Sigmoid colon (tissue), 4 donors: Measurements from ENCODE around the gene LBR.
A peak's percentile ranks its signal among the peaks of the same experiment; 100 is the strongest.

Experiments used
- CTCF ChIP-seq, 4 experiments: fragments of 450-650 bp in 3 of 4; fragments of 200-600 bp in 1 of 4; IDR thresholded peaks; one replicate each; pipeline ENCODE4 v1.5.1; 2016 to 2019; ENCODE audit warnings: antibody characterized with exemption in 4 of 4, mild to moderate bottlenecking in 3 of 4, moderate library complexity in 2 of 4
- POLR2A ChIP-seq, 2 donors: fragments of 450-650 bp; IDR thresholded peaks; one replicate each; pipeline ENCODE4 v1.6.1; 2016; ENCODE audit warnings: antibody characterized with exemption in 2 of 2, mild to moderate bottlenecking in 2 of 2, moderate library complexity in 2 of 2
- POLR2AphosphoS5 ChIP-seq, 4 donors: sonication (generic); formaldehyde crosslinking; IDR thresholded peaks; one replicate each; pipeline ENCODE4 v1.6.1; 2017; ENCODE audit warnings: antibody characterized with exemption in 4 of 4

DNA sequence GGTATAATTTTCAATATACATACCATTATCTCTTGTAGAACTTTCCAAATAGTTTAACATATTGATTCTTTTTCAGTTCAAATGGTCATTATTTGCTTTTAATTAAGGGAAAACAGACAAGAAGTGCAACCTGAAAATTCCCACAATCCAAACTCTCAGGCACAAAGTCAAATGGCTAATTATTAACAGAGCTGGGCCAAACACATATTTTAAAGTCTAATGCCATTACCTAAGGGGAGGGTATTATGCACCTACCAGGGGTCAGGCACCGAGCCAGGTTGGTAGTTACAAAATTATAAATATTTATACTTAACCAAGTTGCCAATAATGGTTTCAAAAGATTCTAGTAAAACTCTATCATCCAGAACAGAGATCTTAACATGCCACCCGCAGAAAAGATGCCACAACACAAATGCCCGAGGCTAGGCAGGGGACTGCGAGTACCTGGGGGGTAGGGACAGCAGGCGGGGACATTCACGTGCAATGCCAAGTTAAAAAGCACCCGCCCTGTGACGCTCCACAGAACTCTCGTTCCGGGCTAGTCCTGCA, 15.0 kb downstream of the LBR start:
- TF ChIP-seq POLR2A (IDR thresholded peaks at IDR 0.05) (no peak), CTCF (IDR thresholded peaks at IDR 0.05) (no peak), POLR2AphosphoS5 (IDR thresholded peaks at IDR 0.05) (peak in 3 of 4 donors; percentile 20 to 35 (median 23))
